Progenitor cell of endocrine pancreas (in vitro differentiated cells): Measurements from ENCODE around the gene SAP30BP. TPM values are rescaled to one million over a fixed set of nuclear protein-coding genes. Genes with fewer than 3 reads are reported as not detected.
A peak's percentile ranks its signal among the peaks of the same experiment; 100 is the strongest.

ENCODE experiments used
- DNase-seq: peaks from one replicate; pipeline ENCODE4 v3.0.0; 2021; ENCODE audit warnings: low spot score; ENCODE audit not compliant: unreplicated experiment
- H3K27ac Mint-ChIP-seq: 2 replicates; pipeline ENCODE4 v1.8.0; 2021; ENCODE audit warnings: mild to moderate bottlenecking, moderate library complexity, mixed read lengths
- H3K27me3 Mint-ChIP-seq: 2 replicates; pipeline ENCODE4 v1.8.0; 2021; ENCODE audit warnings: mixed read lengths
- H3K36me3 Mint-ChIP-seq: 2 replicates; pipeline ENCODE4 v1.8.0; 2022; ENCODE audit warnings: mixed read lengths; ENCODE audit not compliant: insufficient read depth
- H3K4me1 Mint-ChIP-seq: 2 replicates; pipeline ENCODE4 v1.8.0; 2021; ENCODE audit warnings: low read depth, mixed read lengths
- H3K4me3 Mint-ChIP-seq: 2 replicates; pipeline ENCODE4 v1.8.0; 2021; ENCODE audit warnings: low read depth, mild to moderate bottlenecking, moderate library complexity, mixed read lengths
- H3K9me3 Mint-ChIP-seq: 2 replicates; pipeline ENCODE4 v1.8.0; 2021; ENCODE audit warnings: low read depth, mixed read lengths
- CTCF ChIP-seq: fragments of 200-600 bp; sonication (generic); IDR thresholded peaks from one replicate; pipeline ENCODE4 v1.5.0; 2021; ENCODE audit warnings: antibody characterized with exemption, mild to moderate bottlenecking; ENCODE audit not compliant: unreplicated experiment
- total RNA-seq: library from RNA; stranded (reverse); gene quantifications from 2 replicates; pipeline ENCODE4 v1.2.1, GENCODE V29; 2021

The SAP30BP gene
- total RNA-seq, 1 donor from 2014 or later = 102 TPM

- H3K27ac Mint-ChIP-seq = peak overlapping the region; percentile 100
- H3K36me3 Mint-ChIP-seq = peaks cover 16% of the 10 kb centered on the region
- no peak for DNase-seq
- TF ChIP-seq CTCF = no peak
- H3K4me3 Mint-ChIP-seq = peak overlapping the region; percentile 72
- no peaks in the 10 kb centered on the region for H3K9me3 Mint-ChIP-seq
- H3K27me3 Mint-ChIP-seq = no peaks in the 10 kb centered on the region
- peaks cover 34% of the 10 kb centered on the region for H3K4me1 Mint-ChIP-seq
These were observed 20.5 kb upstream of the SAP30BP start for GRCh38 chr17:75646638-75646992.

- Mint-ChIP-seq H3K9me3 (no peaks in the 10 kb centered on the region), H3K27me3 (no peaks in the 10 kb centered on the region), H3K27ac (peak overlapping the region; percentile 100), H3K36me3 (peaks cover 16% of the 10 kb centered on the region), H3K4me1 (peaks cover 34% of the 10 kb centered on the region), H3K4me3 (peak overlapping the region; percentile 72)
- DNase-seq = no peak
- no peak for TF ChIP-seq CTCF
These were observed 20.1 kb upstream of the SAP30BP start for GRCh38 chr17:75647061-75647460.

GRCh38 chr17:75647921-75648320, 19.2 kb upstream of the SAP30BP start:
- Mint-ChIP-seq H3K27me3 (no peaks in the 10 kb centered on the region), H3K36me3 (peaks cover 17% of the 10 kb centered on the region), H3K9me3 (no peaks in the 10 kb centered on the region), H3K4me1 (peaks cover 29% of the 10 kb centered on the region), H3K4me3 (no peak overlapping the region), H3K27ac (peak overlapping the region; percentile 100)
- no peak for DNase-seq
- TF ChIP-seq CTCF = no peak

- Mint-ChIP-seq H3K36me3 (peaks cover 22% of the 10 kb centered on the region), H3K4me1 (peaks cover 29% of the 10 kb centered on the region), H3K9me3 (no peaks in the 10 kb centered on the region), H3K4me3 (no peak overlapping the region), H3K27ac (peak overlapping the region; percentile 91), H3K27me3 (no peaks in the 10 kb centered on the region)
- no peak for TF ChIP-seq CTCF
- DNase-seq = no peak
These were observed 17.5 kb upstream of the SAP30BP start for GRCh38 chr17:75649687-75650086.

GRCh38 chr17:75650874-75651273, 16.3 kb upstream of the SAP30BP start:
- Mint-ChIP-seq H3K27me3 (no peaks in the 10 kb centered on the region), H3K36me3 (peaks cover 22% of the 10 kb centered on the region), H3K9me3 (no peaks in the 10 kb centered on the region), H3K4me1 (peaks cover 19% of the 10 kb centered on the region), H3K27ac (no peak overlapping the region), H3K4me3 (no peak overlapping the region)
- DNase-seq = no peak
- TF ChIP-seq CTCF = no peak
